DND-41 (cell line): ENCODE results near the gene NIPAL3.

ENCODE experiments used
- CTCF ChIP-seq: IDR thresholded peaks from 2 replicates; pipeline ENCODE4 v1.5.1; 2012; ENCODE audit warnings: borderline replicate concordance, low read length, moderate library complexity, mild to moderate bottlenecking; ENCODE audit not compliant: poor library complexity, severe bottlenecking; ENCODE audit errors: extremely low read depth
- EZH2 ChIP-seq: IDR thresholded peaks from 3 replicates; pipeline ENCODE4 v1.6.1; 2012; ENCODE audit warnings: borderline replicate concordance, low read depth, mild to moderate bottlenecking, moderate library complexity, low read length, inconsistent platforms; ENCODE audit not compliant: severe bottlenecking

DNA sequence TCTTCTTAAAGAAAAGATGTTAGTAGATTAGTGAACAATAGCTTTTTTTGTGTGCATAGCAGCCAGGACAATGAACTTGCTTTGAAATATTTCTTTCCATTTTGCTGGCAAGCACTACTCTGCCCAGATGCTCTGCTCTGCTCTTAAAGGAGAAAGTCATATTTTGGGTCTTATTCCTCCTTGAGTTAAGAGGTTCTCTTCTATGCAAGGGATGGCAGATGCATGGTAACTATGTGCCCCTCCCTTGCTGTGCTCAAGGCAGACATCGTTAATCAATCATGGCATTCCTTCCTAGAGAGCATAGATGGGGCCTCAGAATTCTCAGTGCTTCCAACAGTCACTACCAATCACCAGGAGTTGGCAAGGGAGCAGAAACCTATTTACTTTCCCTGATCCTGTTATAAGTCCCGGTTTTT lies 27.6 kb downstream of the NIPAL3 start:
- TF ChIP-seq CTCF (no peak), EZH2 (no peak)
